Right forelimb (tissue), 1 donor: ENCODE results near the gene RBM19.
A peak's percentile ranks its signal among the peaks of the same experiment; 100 is the strongest.

Experiments used
- DNase-seq: peaks from one replicate; pipeline ENCODE4 v3.0.0-alpha.2; 2018

RBM19 gene

GRCh38 chr12:113955109-113955970, 10.8 kb downstream of the RBM19 start:
- no peak for DNase-seq

DNA sequence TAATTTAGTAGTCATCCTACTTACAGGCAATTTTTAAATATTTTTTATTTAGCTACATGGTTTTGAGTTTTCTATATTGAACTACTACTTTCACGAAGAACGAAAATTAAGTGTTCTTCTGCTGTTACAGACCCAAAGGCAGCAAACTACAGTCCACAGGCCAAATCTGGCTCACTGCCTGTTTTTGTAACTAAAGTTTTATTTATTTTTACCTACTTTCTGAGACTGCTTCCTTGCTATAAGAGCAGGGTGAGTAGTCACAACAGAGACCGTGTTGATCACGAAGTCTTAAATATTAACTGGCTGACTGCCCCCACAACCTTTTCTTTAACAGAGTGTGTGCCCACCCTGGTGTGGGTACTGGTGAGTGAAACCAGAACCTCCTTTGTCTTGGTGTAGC, 11.6 kb downstream of the RBM19 start:
- no peak for DNase-seq

GRCh38 chr12:113950873-113951272, 15.3 kb downstream of the RBM19 start:
- no peak for DNase-seq

DNA sequence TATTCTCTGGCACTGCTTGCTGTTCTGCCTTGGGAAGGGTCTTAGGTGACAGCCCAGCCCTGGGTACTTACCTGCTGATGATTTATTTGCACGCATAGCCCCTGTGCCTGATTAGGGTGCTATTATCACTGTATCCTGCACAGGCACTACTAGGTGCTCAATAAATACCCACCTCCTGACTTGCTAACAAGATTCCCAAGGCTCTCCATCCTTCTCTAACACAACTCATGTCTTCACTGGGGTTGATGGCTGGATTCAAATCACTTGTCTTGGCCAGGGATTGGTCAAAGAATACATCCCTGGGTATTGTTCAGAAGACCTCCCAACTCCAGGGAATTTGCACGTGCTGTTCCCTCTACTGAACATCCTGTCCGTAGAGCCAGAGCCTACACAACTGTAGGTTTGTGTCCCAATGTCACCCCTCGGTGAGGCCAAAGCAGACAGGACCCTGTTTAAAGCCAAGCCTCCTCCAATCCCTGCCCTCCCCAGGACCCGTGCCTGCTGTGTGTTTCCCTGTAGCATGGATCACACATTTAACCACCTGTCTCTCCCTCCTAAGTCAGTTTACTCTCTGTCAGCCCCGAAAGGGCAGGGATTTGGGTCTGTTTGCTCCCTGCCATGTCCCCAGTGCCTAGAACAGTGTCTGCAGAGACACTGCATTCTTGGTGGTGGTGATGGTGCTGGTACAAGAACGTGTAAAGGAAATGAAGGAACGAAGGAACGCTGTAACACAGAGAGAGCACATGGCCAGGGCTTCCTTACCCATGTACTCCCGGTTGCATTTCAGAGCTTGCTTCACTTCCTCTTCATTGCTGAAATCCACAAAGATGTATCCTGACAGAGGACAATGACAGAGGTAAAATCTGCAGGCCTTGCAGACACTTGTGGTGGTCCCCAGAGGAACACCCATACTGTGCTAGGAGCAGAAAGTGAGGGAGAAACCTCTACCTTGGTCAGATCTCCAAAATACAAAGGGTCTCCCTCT, 16.5 kb downstream of the RBM19 start:
- DNase-seq = no peak

DNA sequence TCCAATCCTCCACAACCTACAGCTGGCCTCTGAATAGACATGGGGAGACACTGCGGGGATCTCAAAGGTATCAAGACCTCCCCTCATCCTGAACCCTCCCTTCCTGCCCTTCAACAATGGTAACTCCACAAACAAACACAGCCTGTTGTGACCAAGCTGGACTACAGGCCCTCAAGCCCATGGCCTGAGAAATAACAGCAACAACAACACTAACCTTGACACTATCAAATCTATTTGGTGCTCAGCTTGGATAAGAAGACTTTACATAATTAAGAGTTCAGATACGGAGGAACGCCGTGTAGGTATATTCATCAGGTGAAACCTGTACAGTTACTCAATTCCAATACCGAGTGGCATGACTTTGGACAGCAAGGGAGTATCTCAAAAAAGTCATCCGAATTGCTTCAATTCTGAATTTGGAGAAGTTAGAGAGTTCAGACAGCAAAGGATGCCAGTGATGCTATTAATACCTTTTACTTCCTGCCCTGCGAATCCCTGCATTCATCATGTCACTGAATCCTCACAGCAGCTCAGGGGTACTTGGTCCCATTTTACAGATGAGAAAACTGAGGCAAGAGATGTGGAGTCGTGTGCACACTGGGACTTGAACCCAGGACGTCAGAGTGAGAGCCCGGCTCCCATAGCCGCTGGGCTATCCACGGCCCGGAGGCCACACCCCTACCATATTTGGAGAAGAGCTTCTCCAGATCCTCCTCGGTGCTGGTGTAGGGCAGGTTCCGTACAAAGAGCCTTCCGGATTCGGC, 17.8 kb downstream of the RBM19 start:
- DNase-seq = no peak

- DNase-seq = no peak
Observed at GRCh38 chr12:113946175-113946574, 19.9 kb downstream of the RBM19 start.

- DNase-seq = no peak
Observed at GRCh38 chr12:113945174-113946173, 20.7 kb downstream of the RBM19 start.

- DNase-seq = no peak
Observed at GRCh38 chr12:113942209-113942608, 23.9 kb downstream of the RBM19 start.

DNA sequence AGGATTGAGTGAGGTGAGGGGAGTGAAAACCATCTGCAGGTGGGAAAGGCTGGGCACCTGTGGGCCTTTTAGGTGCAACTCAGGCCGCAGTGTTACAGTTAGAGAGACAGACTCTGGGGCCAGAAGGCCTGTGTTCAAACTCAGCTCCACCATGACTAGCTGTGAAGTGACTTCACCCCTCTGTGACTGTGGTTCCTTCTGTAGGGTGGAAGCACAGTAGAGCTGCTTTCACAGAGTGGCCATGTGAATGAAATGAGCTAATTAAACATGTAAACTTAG, 25.0 kb downstream of the RBM19 start:
- no peak for DNase-seq

GRCh38 chr12:113940357-113941207, 25.5 kb downstream of the RBM19 start:
- DNase-seq = no peak

GRCh38 chr12:113939867-113940266, 26.3 kb downstream of the RBM19 start:
- DNase-seq = no peak

GRCh38 chr12:113938471-113938870, 27.7 kb downstream of the RBM19 start:
- no peak for DNase-seq

GRCh38 chr12:113936460-113936859, 29.7 kb downstream of the RBM19 start:
- DNase-seq = no peak

DNA sequence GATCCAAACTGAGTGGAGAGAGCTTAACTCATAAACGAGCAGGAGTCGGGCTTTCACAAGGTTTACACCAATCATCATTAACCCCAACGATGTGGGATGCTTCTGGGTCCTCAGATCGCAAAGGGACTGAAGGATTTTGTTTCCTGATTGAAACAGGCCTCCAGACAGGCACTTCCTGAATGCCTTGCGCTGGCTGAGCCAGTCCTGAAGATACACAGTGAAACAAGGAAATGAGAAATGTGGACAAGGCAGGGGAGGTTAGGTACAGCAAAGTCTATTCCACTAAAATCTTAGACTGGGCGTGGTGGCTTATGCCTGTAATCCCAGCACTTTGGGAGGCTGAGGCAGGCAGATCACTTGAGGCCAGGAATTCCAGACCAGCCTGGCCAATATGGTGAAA, 30.7 kb downstream of the RBM19 start:
- DNase-seq = no peak

- no peak for DNase-seq
Observed at GRCh38 chr12:113934946-113935345, 31.2 kb downstream of the RBM19 start.

DNA sequence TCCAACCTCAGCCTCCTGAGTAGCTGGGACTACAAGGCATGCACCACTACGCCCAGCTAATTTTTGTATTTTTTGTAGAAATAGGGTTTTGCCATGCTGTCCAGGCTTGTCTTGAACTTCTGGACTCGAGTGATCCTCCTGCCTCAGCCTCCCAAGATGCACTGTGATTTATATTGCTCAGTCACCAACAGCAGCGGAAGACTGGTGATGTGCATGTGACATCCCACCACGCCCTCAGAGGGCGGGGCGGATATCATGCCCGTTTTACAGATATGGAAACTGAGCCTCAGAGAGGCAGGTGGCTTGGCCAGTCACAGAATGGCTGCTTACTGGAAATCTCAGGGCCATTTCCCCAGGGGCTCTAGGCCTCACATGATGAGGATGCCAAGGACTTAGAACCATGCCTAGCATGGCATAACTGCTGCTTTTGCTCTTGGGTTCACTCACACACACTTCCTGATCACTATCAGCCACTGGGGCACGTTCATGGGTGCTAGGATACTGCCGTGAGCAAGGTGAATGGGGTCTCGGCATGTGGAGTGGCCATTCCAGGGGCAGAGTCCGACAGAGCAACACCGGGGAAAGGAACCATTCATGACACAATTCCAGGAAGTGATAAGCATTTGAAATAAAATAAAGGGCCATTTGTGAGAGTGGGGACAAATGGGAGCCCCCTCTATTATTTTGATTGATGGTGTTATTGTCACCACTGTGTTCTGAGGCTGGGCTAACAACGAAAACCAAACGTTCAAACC, 31.9 kb downstream of the RBM19 start:
- no peak for DNase-seq

DNA sequence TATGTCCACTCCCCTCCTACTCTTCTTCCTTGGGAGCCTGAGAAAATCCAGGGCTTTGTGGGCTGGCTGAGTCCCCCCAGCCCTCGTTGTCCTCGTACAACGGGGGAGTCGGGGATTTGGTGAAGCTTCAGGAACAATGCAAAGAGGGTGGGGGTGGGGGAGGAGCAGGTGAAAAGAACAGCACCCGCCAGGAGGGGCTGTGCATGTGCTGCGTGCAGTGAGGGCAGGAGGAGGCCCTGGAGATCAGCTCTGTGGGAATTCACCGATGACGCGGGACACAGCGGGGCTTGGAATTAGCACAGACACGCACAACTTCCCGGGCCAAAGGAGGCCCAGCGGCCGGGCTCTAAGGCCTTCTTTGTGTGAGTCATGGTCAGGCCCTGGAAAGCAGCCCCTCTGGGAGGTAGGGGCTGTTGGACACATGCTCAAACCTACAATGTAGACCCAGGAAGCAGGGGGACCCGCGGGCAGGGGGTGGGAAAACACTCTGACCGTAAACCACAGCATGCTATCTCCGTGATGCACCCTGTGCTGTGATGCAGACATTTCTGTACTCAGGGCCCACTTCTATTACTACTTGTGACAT, 32.8 kb downstream of the RBM19 start:
- DNase-seq = peak; percentile 50

DNA sequence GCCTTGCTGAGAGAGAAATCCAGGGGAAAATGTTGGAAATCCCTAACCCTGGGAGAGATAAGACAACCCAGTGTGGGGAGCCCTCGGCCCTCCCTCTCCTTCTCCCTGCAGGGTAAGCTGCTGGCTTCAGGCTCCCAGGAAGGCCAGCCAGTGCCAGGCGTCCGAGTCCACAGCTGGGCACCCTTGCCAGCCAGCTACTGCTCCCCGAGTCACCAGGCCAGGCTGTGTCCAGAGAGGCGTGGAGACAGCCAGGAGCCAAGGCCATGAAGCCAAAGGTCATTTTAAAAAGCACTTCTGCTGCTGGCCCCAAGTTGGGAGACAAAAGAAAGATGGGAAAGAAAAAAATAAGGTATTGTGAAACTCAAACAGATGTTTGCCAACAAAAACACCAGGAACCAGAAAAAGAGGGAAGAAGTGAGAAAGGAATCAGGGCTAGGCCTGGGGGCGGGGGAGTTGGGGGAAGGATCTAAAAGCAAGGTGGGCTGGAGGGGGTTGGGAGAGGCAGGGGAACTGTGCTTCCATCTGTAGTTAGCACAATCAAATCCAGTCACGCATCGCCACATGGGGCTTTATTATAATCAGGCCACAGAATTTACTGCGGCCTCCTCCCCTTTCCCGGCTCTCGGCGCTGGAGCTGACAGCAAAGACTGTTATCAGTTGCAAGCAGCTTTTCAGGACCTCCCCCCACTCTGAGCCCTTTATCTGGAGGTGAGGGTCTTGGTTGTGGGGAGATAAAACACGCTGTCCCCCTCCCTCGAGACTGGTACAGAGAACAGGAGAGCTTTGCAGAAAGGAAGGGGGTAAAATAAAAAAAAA, 33.5 kb downstream of the RBM19 start:
- no peak for DNase-seq

- DNase-seq = no peak
Observed at GRCh38 chr12:113931517-113931916, 34.6 kb downstream of the RBM19 start.
